Right lobe of liver (tissue), 4 donors: ENCODE measurements around the gene FOLR3.

Source experiments
- CTCF ChIP-seq, 4 donors: fragments of 200-600 bp in 3 of 4; fragments of 450-650 bp in 1 of 4; IDR thresholded peaks; one replicate each; pipeline versions ENCODE4 v1.5.1 to v1.8.0; 2016 to 2022; ENCODE audit warnings: antibody characterized with exemption in 4 of 4, mild to moderate bottlenecking in 2 of 4
- POLR2A ChIP-seq: fragments of 450-650 bp; IDR thresholded peaks from one replicate; pipeline ENCODE4 v1.6.1; 2017; ENCODE audit warnings: antibody characterized with exemption, mild to moderate bottlenecking
- donor health status: DM: no; HTN: no; CAD: no.
- donor health status: DM: no; HTN: no; CAD: no.
- donor health status: DM: no; HTN: yes; CAD: no.

- TF ChIP-seq CTCF (IDR thresholded peaks at IDR 0.05) (no peak), POLR2A (no peak)
These were observed 37.8 kb downstream of the FOLR3 start for GRCh38 chr11:72173291-72173690.
